ENCODE data around the gene AP5M1. TPM values are rescaled to one million over a fixed set of nuclear protein-coding genes. Genes with fewer than 3 reads are reported as not detected.

Gene AP5M1
- total RNA-seq, 1 experiment from 2014 or later, result 41.3 TPM

DNA sequence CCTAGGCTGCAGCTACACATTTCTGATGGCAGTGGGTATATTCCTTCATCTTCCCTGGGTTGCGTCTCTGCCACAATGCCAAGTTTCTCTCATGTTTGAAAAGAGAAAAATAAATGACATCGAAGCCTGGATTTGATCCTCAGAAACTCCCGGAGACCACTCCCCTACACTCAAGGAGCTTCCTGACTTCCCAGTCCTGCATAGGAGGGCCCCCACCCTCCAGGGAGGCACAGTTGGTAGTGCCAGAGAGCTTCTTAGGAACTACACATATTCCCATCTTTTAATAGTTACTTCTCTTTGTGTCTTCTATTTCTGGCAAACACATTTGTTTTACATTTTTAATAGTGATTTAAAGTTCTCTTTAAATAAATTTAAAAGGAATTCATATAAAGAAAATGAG is 30.7 kb downstream of the AP5M1 start:
- no peak overlapping the region for H3K4me2 ChIP-seq (ENCODE audit: low read length)
- H3F3A ChIP-seq (ENCODE audit: low read length, unreplicated experiment), result no peaks in the 10 kb centered on the region
- DNase-seq (no peak), ATAC-seq (no peak)
- H3K36me3 ChIP-seq (ENCODE audit: low read depth, low read length), result no peaks in the 10 kb centered on the region
- H3K4me3 ChIP-seq (ENCODE audit: low read length), result no peak overlapping the region
- no peaks in the 10 kb centered on the region for H3K79me2 ChIP-seq (ENCODE audit: low read length)
- peaks cover 6% of the 10 kb centered on the region for H3K4me1 ChIP-seq (ENCODE audit: insufficient read depth, low read length)
- ChIA-PET CTCF (no interaction called here), POLR2A (ENCODE audit: unreplicated experiment) (no interaction called here)
- H3K27me3 ChIP-seq (ENCODE audit: low read length), result peaks cover 13% of the 10 kb centered on the region
- no peak overlapping the region for H3K9ac ChIP-seq (ENCODE audit: low read length)
- intact Hi-C loops (cut with micrococcal nuclease), result loop anchor here (10.0 kb wide), 1 partner anchor 715 kb away; no protein-coding TSS in a partner anchor
- no peaks in the 10 kb centered on the region for H4K20me1 ChIP-seq (ENCODE audit: low read length)
- TF ChIP-seq EZH2phosphoT487 (IDR thresholded peaks at IDR 0.05; ENCODE audit: borderline replicate concordance, low read length) (no peak), EZH2 (IDR thresholded peaks at IDR 0.05; ENCODE audit: low read length, unreplicated experiment) (no peak)
- TF ChIP-seq, protein P1, sequence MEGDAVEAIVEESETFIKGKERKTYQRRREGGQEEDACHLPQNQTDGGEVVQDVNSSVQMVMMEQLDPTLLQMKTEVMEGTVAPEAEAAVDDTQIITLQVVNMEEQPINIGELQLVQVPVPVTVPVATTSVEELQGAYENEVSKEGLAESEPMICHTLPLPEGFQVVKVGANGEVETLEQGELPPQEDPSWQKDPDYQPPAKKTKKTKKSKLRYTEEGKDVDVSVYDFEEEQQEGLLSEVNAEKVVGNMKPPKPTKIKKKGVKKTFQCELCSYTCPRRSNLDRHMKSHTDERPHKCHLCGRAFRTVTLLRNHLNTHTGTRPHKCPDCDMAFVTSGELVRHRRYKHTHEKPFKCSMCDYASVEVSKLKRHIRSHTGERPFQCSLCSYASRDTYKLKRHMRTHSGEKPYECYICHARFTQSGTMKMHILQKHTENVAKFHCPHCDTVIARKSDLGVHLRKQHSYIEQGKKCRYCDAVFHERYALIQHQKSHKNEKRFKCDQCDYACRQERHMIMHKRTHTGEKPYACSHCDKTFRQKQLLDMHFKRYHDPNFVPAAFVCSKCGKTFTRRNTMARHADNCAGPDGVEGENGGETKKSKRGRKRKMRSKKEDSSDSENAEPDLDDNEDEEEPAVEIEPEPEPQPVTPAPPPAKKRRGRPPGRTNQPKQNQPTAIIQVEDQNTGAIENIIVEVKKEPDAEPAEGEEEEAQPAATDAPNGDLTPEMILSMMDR (conservative IDR thresholded peaks at IDR 0.05; ENCODE audit: low read depth, low read length), result no peak
- H3K9me2 ChIP-seq (replicated peaks; ENCODE audit: low read length), result no peaks in the 10 kb centered on the region
- no peak overlapping the region for H3K27ac ChIP-seq (ENCODE audit: low read length)
- H2AFZ ChIP-seq (ENCODE audit: low read length), result no peak overlapping the region
- BruUV-seq (replicated peaks), result no TSS peak
- no peaks in the 10 kb centered on the region for H3K9me3 ChIP-seq (ENCODE audit: low read length)

DNA sequence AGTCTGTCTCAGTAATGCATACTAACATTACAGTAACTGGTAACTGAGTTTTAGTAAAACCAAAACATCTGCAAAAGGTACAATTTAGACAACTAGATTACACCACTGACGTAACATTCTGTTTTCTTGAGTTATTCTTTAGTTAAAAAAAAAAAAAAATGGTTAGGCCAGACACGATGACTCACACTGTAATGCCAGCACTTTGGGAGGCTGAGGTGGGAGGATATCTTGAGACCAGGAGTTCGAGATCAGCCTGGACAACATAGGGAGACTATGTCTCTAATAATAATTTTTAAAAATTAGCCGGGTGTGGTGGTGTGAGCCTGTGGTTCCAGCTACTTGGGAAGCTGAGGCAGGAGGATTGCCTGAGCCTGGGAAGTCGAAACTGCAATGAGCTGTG is 34.1 kb downstream of the AP5M1 start:
- H3K27me3 ChIP-seq (ENCODE audit: low read length), result peaks cover 44% of the 10 kb centered on the region
- H3K9me2 ChIP-seq (replicated peaks; ENCODE audit: low read length), result no peaks in the 10 kb centered on the region
- no peak overlapping the region for H3K4me3 ChIP-seq (ENCODE audit: low read length)
- no peaks in the 10 kb centered on the region for H3K79me2 ChIP-seq (ENCODE audit: low read length)
- ChIA-PET CTCF (no interaction called here), POLR2A (ENCODE audit: unreplicated experiment) (no interaction called here)
- no peak overlapping the region for H3K4me2 ChIP-seq (ENCODE audit: low read length)
- H3K9ac ChIP-seq (ENCODE audit: low read length), result no peak overlapping the region
- intact Hi-C loops (cut with micrococcal nuclease), result no loop called here
- no peaks in the 10 kb centered on the region for H3K9me3 ChIP-seq (ENCODE audit: low read length)
- no peaks in the 10 kb centered on the region for H4K20me1 ChIP-seq (ENCODE audit: low read length)
- no peaks in the 10 kb centered on the region for H3F3A ChIP-seq (ENCODE audit: low read length, unreplicated experiment)
- no peaks in the 10 kb centered on the region for H3K4me1 ChIP-seq (ENCODE audit: insufficient read depth, low read length)
- no TSS peak for BruUV-seq (replicated peaks)
- no peaks in the 10 kb centered on the region for H3K36me3 ChIP-seq (ENCODE audit: low read depth, low read length)
- TF ChIP-seq EZH2phosphoT487 (IDR thresholded peaks at IDR 0.05; ENCODE audit: borderline replicate concordance, low read length), result no peak
- DNase-seq (no peak), ATAC-seq (no peak)
- H3K27ac ChIP-seq (ENCODE audit: low read length), result no peak overlapping the region
- no peak overlapping the region for H2AFZ ChIP-seq (ENCODE audit: low read length)

DNA sequence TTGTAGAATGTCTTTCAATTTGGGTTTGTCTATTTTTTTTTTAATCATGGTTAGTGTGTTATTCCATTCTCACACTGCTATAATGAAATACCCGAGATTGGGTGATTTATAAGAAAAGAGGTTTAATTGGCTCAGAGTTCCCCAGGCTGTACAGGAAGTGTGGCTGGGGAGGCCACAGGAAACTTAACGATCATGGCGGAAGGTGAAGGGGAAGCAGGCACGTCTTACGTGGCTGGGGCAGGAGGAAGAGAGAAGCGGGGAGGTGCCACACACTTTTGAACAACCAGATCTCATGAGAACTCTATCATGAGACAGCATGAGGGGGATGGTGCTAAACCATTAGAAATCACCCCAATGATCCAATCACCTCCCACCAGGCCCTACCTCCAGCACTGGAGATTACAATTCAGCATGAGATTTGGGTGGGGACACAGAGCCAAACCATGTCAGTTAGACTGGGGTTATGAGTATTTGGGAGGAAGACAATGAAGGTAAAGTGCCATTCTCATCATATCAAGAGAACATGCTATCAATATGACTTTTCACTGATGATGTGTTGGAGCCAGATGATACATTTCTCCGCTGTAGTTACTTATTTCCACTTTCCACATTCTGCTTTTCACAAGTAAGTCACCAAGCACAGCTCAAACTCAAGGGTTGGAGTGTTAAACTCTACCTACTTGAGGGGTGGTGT is 45.8 kb downstream of the AP5M1 start:
- H3K4me2 ChIP-seq (ENCODE audit: low read length), result no peak overlapping the region
- ATAC-seq (no peak), DNase-seq (no peak)
- no peaks in the 10 kb centered on the region for H3K36me3 ChIP-seq (ENCODE audit: low read depth, low read length)
- H3K4me3 ChIP-seq (ENCODE audit: low read length), result no peak overlapping the region
- H3K4me1 ChIP-seq (ENCODE audit: insufficient read depth, low read length), result no peaks in the 10 kb centered on the region
- peaks cover 20% of the 10 kb centered on the region for H3K27me3 ChIP-seq (ENCODE audit: low read length)
- H3F3A ChIP-seq (ENCODE audit: low read length, unreplicated experiment), result no peaks in the 10 kb centered on the region
- no peaks in the 10 kb centered on the region for H3K9me2 ChIP-seq (replicated peaks; ENCODE audit: low read length)
- TF ChIP-seq EZH2 (IDR thresholded peaks at IDR 0.05; ENCODE audit: low read length, unreplicated experiment) (no peak), EZH2phosphoT487 (IDR thresholded peaks at IDR 0.05; ENCODE audit: borderline replicate concordance, low read length) (no peak)
- TF ChIP-seq, protein P1 (conservative IDR thresholded peaks at IDR 0.05; ENCODE audit: low read depth, low read length), result no peak
- no peaks in the 10 kb centered on the region for H3K9me3 ChIP-seq (ENCODE audit: low read length)
- ChIA-PET POLR2A (ENCODE audit: unreplicated experiment) (interaction anchor here (0.6 kb wide), 1 partner anchor 1696 kb away, joined by 3 read pairs; no protein-coding TSS in a partner anchor), CTCF (interaction anchor here (0.7 kb wide), 1 partner anchor 655 kb away, joined by 3 read pairs; no protein-coding TSS in a partner anchor)
- H3K9ac ChIP-seq (ENCODE audit: low read length), result no peak overlapping the region
- H3K79me2 ChIP-seq (ENCODE audit: low read length), result no peaks in the 10 kb centered on the region
- no peak overlapping the region for H3K27ac ChIP-seq (ENCODE audit: low read length)
- no peaks in the 10 kb centered on the region for H4K20me1 ChIP-seq (ENCODE audit: low read length)
- intact Hi-C loops (cut with micrococcal nuclease), result no loop called here
- no peak overlapping the region for H2AFZ ChIP-seq (ENCODE audit: low read length)
- BruUV-seq (replicated peaks), result no TSS peak

All from PC-3 (cell line).